Ovary (tissue), 3 donors: ENCODE results near the gene RAP1A.

ENCODE experiments used
- CTCF ChIP-seq, 3 donors: fragments of 450-650 bp in 2 of 3; fragments of 200-600 bp in 1 of 3; IDR thresholded peaks; one replicate each; pipeline versions ENCODE4 v1.5.1 to v1.8.0; 2016 to 2022; ENCODE audit warnings: antibody characterized with exemption in 3 of 3, mild to moderate bottlenecking in 1 of 3
- EP300 ChIP-seq: sonication (generic); formaldehyde crosslinking; IDR thresholded peaks from one replicate; pipeline ENCODE4 v1.6.1; 2017; ENCODE audit warnings: antibody characterized with exemption
- POLR2A ChIP-seq: fragments of 450-650 bp; IDR thresholded peaks from one replicate; pipeline ENCODE4 v1.6.1; 2017; ENCODE audit warnings: antibody characterized with exemption, mild to moderate bottlenecking, moderate library complexity
- donor health status: DM: no; HTN: no; CAD: no.

GRCh38 chr1:111647736-111648135 is 28.1 kb downstream of the RAP1A start:
- TF ChIP-seq EP300 (no peak), CTCF (IDR thresholded peaks at IDR 0.05) (no peak), POLR2A (no peak)
